CD4-positive, alpha-beta T cell treated with Interleukin-17A for 4 hours (primary cell): ENCODE data around the gene NELFCD.
"Not testable (repeated sequence)": the region's sequence is repeated elsewhere in the genome, so short reads cannot be mapped to it uniquely, and the experiment has no call there.

Experiments
- DNase-seq: peaks from one replicate; pipeline ENCODE4 v3.0.0-alpha.2; 2020; ENCODE audit warnings: mixed read lengths

Gene NELFCD

GRCh38 chr20:58975353-58975752, 5.7 kb upstream of the NELFCD start:
- no peak for DNase-seq

DNA sequence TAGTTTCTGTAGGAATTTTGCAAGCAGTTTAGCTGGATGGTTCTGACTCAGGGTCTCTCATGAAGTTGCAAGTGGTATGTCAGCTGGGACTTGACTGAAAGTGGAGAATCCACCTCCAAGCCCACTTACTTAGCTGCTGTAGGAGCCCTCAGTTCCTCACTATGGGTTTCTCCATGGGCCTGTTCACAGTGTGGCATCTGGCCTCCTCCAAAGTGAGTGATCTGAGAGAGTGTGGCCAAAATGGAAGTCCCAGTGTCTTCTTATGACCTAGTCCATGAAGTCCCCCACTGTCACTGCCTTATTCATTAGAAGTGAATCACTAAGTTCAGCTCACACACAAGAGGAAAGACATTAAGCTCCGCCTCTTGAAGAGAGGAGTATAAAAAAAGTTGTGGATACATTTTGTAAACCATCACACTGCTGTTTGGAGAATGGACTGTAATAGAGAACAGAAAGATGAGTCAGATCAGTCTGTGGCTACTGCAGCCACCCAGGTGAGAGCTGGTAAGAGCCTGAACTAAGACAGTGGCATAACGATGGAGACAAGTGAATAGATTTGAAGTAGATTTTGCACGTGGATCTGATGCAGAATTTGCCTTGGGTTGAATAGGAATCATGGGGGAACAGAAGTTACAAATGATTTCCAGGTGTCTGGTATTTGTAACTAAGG, 4.9 kb upstream of the NELFCD start:
- DNase-seq, result no peak

GRCh38 chr20:58978351-58979190, 2.5 kb upstream of the NELFCD start:
- no peak for DNase-seq

- DNase-seq, result no peak
Observed at GRCh38 chr20:58981628-58982364, 740 bp downstream of the NELFCD start.

DNA sequence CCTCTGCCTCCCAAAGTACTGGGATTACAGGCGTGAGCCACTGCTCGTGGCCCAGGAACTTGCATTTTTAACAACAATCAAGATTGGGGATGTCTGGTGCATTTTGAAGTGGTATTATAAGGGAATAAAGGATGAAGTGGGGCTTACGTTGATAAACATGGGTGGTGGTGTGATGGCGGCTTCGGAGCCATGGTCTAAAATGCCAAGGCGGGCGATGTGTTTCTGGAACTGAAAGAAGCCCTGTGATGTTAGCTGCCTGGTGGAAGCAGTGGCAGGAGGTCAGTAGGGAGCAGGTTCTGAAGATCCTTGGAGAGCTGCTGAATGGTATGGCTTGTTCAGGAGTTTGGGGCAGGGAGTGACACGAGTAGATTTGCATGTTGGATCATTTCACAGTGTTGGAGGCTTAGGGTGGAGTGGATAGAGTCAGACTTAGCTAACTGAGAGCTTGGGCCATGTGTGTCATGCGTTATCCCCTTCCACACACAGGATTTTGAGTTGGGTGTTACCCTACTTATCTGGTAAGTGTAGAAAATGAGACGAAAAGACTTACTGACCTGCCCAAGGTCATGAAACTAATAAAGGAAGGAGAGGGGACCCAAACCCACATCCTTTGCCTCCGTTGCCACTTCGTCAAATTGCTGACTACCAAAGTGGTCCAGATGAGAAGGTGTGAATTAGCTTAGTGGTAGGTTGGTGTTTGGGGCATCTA, 1.5 kb downstream of the NELFCD start:
- DNase-seq, result no peak

- not testable (repeated sequence) for DNase-seq
Observed at GRCh38 chr20:58983115-58983468, 2.0 kb downstream of the NELFCD start.

DNA sequence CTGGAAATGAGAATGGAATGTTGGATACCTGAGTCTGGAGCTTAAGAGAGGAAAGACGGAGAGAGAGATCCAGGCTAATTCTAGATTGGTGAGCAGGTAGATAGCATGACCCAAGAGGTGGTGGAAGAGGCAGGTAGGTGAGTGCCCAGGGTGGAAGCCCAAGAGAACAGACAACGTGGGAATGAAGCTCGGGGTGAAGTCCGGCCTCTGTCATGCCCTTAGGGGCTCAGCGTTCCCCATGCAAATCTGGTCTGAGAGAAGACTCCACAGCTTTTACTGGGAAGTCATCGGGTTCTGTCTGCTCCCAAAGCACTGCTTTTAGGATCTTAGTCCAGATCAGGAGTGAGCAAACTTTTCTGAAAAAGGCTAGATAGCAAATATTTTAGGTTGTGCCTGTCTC, 3.6 kb downstream of the NELFCD start:
- no peak for DNase-seq

DNA sequence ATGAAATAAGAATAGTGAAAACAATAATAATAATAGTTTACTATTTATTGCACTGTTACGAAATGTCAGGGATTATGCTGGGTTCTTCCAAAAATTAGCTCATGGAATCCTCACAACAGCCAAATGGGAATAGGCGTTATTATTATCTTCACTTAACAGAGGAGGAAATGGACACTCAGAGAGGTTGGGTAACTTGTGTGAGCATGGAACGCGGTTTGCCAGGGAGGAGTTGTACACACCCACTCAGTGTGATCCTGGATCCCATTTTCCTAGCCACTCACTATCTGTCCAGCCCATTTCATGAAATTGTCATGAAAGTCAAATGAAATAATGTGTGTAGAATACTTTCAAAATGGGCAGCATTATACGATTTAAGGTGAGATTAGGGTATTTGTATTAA, 4.6 kb downstream of the NELFCD start:
- DNase-seq, result no peak

GRCh38 chr20:58986286-58986967, 5.4 kb downstream of the NELFCD start:
- DNase-seq, result no peak

- no peak for DNase-seq
Observed at GRCh38 chr20:58986968-58987517, 6.0 kb downstream of the NELFCD start.

DNA sequence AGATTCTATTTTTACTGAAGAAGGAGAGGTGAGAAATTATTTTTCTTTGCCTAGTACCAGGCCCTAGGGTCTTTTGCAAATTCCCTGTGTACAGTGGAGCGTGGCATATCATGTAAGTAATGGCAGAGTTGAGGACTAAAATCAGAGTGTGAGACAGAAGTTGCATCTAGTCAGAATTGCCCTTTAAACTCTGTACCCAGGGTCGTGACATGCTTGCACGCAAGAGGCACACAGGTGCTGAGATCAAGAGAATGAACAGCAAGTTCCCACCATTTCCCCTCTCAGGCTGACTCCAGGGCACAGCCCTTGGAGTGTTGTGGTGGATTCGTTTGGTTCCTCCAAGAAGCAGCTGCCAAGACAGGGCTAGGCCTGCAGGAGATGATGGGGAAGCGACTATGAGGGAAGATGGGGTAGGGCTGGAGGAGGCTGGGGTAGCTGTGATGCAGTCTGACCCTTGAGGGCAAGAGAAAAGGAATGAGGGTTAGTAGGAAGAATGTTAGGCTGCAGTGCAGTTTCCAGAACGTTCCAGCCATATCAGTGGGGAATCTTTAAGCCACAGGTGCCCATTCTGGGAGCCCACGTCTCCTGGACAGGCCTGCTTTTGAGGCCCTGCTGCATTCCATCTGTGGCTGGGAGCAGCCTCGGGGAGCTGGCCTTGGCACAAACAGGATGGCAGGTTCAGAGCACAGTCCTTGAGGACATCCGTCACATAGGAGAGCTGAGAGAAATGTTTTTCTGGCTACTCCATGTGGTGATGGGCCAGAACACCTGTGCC, 6.9 kb downstream of the NELFCD start:
- no peak for DNase-seq

- DNase-seq, result no peak
Observed at GRCh38 chr20:58988565-58988882, 7.5 kb downstream of the NELFCD start.

GRCh38 chr20:58989196-58989595, 8.1 kb downstream of the NELFCD start:
- DNase-seq, result no peak

DNA sequence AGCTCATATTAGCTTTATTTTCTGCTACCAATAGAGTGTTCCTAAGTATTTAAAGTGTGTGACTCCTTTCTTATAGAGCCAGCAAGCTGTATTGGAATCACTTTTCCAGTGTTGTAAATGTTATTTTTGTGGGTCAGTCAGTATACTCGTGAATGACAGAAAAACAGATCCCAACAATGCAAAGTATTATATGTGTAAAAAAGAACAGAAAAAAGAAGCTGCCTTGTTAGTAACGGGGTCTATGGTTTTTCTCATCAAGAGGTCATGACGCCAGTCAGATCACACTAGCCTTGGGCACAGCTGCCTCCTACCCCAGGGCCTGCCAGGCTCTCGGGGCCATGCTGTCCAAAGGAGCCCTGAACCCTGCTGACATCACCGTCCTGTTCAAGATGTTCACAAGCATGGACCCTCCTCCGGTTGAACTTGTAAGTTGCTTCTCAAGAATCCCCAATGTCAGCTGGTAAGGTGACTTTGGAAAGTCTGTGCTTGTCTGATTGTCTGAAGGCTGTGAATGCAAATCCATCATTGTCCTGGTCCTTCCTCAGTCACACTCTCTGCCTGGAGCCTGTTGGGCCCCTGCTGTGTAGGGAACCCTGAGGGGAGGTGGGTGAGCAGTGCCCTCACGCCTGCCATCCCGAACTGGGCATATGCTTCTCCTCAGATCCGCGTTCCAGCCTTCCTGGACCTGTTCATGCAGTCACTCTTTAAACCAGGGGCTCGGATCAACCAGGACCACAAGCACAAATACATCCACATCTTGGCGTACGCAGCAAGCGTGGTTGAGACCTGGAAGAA, 9.8 kb downstream of the NELFCD start:
- no peak for DNase-seq

GRCh38 chr20:58991715-58992114, 10.7 kb downstream of the NELFCD start:
- no peak for DNase-seq

DNA sequence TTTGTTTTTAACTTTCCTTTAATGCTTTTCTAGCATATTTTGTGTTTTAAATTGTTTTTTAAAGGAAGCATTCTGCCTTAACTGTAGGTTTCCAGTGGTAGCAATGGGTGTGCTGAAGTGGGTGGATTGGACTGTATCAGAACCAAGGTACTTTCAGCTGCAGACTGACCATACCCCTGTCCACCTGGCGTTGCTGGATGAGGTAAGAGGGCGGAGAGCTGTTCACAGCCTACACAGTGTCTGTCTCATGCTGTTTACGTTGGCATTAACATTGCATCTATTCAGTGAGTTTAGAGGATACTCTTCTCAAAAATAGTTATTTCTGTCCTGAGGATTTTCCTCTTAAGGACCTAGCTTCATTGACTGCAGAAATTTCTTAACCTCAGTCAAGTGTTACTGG, 11.9 kb downstream of the NELFCD start:
- no peak for DNase-seq

DNA sequence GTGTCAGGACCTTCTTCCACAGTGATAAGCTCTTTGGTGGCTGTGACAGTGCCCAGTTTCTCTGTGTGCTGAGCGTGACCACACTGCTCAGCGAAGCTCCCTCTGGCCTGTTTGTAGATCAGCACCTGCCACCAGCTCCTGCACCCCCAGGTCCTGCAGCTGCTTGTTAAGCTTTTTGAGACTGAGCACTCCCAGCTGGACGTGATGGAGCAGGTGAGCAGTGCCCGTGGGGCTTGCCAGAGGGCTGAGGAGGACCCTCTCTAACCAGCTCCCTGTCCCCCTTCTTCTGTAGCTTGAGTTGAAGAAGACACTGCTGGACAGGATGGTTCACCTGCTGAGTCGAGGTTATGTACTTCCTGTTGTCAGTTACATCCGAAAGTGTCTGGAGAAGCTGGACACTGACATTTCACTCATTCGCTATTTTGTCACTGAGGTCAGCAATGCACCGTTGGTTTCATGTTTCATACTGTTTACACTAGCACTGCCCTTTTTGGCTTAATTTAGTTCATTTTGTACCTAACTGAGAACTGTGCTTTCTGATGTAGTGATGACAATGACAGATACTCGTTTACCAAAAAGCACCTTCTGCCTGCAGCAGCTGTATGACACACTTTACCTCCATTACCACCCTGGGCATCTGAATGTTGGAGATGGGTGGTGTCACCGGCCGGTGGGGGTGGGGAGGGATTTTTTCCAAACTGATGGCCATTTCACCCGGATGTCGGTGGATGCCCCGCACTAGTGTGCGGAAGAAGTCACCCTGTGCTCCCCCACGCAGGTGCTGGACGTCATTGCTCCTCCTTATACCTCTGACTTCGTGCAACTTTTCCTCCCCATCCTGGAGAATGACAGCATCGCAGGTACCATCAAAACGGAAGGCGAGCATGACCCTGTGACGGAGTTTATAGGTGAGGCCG, 12.5 kb downstream of the NELFCD start:
- no peak for DNase-seq

- DNase-seq, result no peak
Observed at GRCh38 chr20:58994390-58995159, 13.5 kb downstream of the NELFCD start.
